HEK293 (cell line): ENCODE measurements around the gene ERO1B.

Experiments used
- CTCF ChIA-PET: fragments of 350-600 bp; formaldehyde crosslinking; extraction: SDS; loops from one replicate; lab custom pipeline; 2021; ENCODE audit warnings: antibody characterized with exemption; lab: Yijun Ruan, JAX
- POLR2A ChIA-PET: fragments of 300-600 bp; formaldehyde crosslinking; extraction: SDS; loops from one replicate; lab custom pipeline; 2020; ENCODE audit warnings: antibody characterized with exemption, inconsistent platforms; lab: Yijun Ruan, JAX
- H3K27ac ChIP-seq: fragments of 200-500 bp; sonication (Bioruptor generic); 2 replicates; pipeline ENCODE4 v1.5.1; 2014; ENCODE audit warnings: low read depth, low read length, control low read depth, inconsistent platforms; ENCODE audit errors: extremely low read depth
- H3K36me3 ChIP-seq, 2 experiments: fragments of 200-500 bp in 1 of 2; sonication (Bioruptor generic) in 1 of 2; 1 replicate in 1 of 2; 2 replicates in 1 of 2; pipeline ENCODE4 v1.5.1; 2014 to 2017; ENCODE audit warnings: inconsistent platforms in 2 of 2, low read length in 2 of 2; ENCODE audit not compliant: control insufficient read depth in 2 of 2, insufficient read depth in 1 of 2
- H3K4me1 ChIP-seq: fragments of 200-500 bp; sonication (Bioruptor generic); 2 replicates; pipeline ENCODE4 v1.5.1; 2014; ENCODE audit warnings: mild to moderate bottlenecking, low read length, inconsistent platforms; ENCODE audit not compliant: control insufficient read depth, insufficient read depth
- H3K4me3 ChIP-seq: 2 replicates; pipeline ENCODE4 v1.5.1; 2011; ENCODE audit warnings: low read depth, mild to moderate bottlenecking, control low read depth, low read length, moderate library complexity
- H3K9me3 ChIP-seq: fragments of 200-500 bp; sonication (Bioruptor generic); 2 replicates; pipeline ENCODE4 v1.5.1; 2014; ENCODE audit warnings: low read depth, low read length, inconsistent platforms; ENCODE audit not compliant: control insufficient read depth, insufficient read depth
- FEZF1 ChIP-seq: fragments of 450-650 bp; formaldehyde crosslinking; IDR thresholded peaks from 2 replicates; pipeline ENCODE4 v1.5.1; 2016; ENCODE audit warnings: missing biosample characterization, missing genetic modification characterization
- KLF10 ChIP-seq: fragments of 450-650 bp; IDR thresholded peaks from 2 replicates; pipeline ENCODE4 v1.5.1; 2018; ENCODE audit warnings: missing biosample characterization, mild to moderate bottlenecking, missing genetic modification characterization
- MZF1 ChIP-seq: fragments of 450-650 bp; formaldehyde crosslinking; IDR thresholded peaks from 2 replicates; pipeline ENCODE4 v1.5.1; 2017; ENCODE audit warnings: missing biosample characterization, missing genetic modification characterization, borderline replicate concordance
- OSR2 ChIP-seq: fragments of 450-650 bp; formaldehyde crosslinking; IDR thresholded peaks from 2 replicates; pipeline ENCODE4 v1.5.1; 2016; ENCODE audit warnings: missing biosample characterization, missing genetic modification characterization
- SCRT1 ChIP-seq: fragments of 450-650 bp; formaldehyde crosslinking; IDR thresholded peaks from 2 replicates; pipeline ENCODE4 v1.5.1; 2016; ENCODE audit warnings: missing biosample characterization, missing genetic modification characterization, borderline replicate concordance
- SP7 ChIP-seq: fragments of 450-650 bp; formaldehyde crosslinking; IDR thresholded peaks from 2 replicates; pipeline ENCODE4 v1.5.1; 2016; ENCODE audit warnings: missing biosample characterization, missing genetic modification characterization
- TRIM28 ChIP-seq: IDR thresholded peaks from 2 replicates; pipeline ENCODE4 v1.6.1; 2011; ENCODE audit warnings: low read length, control low read depth, borderline replicate concordance
- ZBTB17 ChIP-seq: fragments of 450-650 bp; formaldehyde crosslinking; IDR thresholded peaks from 2 replicates; pipeline ENCODE4 v1.5.1; 2016; ENCODE audit warnings: missing biosample characterization, missing genetic modification characterization
- ZBTB48 ChIP-seq: fragments of 450-650 bp; formaldehyde crosslinking; IDR thresholded peaks from 2 replicates; pipeline ENCODE4 v1.5.1; 2016; ENCODE audit warnings: missing biosample characterization, missing genetic modification characterization
- ZBTB8A ChIP-seq: fragments of 450-650 bp; formaldehyde crosslinking; IDR thresholded peaks from 2 replicates; pipeline ENCODE4 v1.5.1; 2016; ENCODE audit warnings: missing biosample characterization, missing genetic modification characterization
- ZNF114 ChIP-seq: fragments of 450-650 bp; formaldehyde crosslinking; IDR thresholded peaks from 2 replicates; pipeline ENCODE4 v1.5.0; 2017; ENCODE audit warnings: missing biosample characterization, missing genetic modification characterization
- ZNF16 ChIP-seq: fragments of 450-650 bp; formaldehyde crosslinking; IDR thresholded peaks from 2 replicates; pipeline ENCODE4 v1.5.1; 2016; ENCODE audit warnings: low read depth, missing biosample characterization, missing genetic modification characterization
- ZNF214 ChIP-seq: fragments of 450-650 bp; formaldehyde crosslinking; IDR thresholded peaks from 2 replicates; pipeline ENCODE4 v1.5.1; 2017; ENCODE audit warnings: missing biosample characterization, mild to moderate bottlenecking, missing genetic modification characterization, borderline replicate concordance
- ZNF350 ChIP-seq: fragments of 450-650 bp; formaldehyde crosslinking; IDR thresholded peaks from 2 replicates; pipeline ENCODE4 v1.5.0; 2017; ENCODE audit warnings: missing biosample characterization, mild to moderate bottlenecking, missing genetic modification characterization
- ZNF510 ChIP-seq: fragments of 450-650 bp; formaldehyde crosslinking; IDR thresholded peaks from 2 replicates; pipeline ENCODE4 v1.5.1; 2018; ENCODE audit warnings: mild to moderate bottlenecking, missing genetic modification characterization, missing biosample characterization; ENCODE audit not compliant: insufficient replicate concordance
- ZNF521 ChIP-seq: fragments of 450-650 bp; formaldehyde crosslinking; IDR thresholded peaks from 2 replicates; pipeline ENCODE4 v1.5.1; 2017; ENCODE audit warnings: missing biosample characterization, mild to moderate bottlenecking, missing genetic modification characterization
- ZNF555 ChIP-seq: fragments of 450-650 bp; formaldehyde crosslinking; conservative IDR thresholded peaks from 2 replicates; pipeline ENCODE4 v1.5.1; 2017; ENCODE audit warnings: missing biosample characterization, mild to moderate bottlenecking, missing genetic modification characterization, inconsistent platforms
- ZNF560 ChIP-seq: fragments of 450-650 bp; formaldehyde crosslinking; IDR thresholded peaks from 2 replicates; pipeline ENCODE4 v1.5.1; 2017; ENCODE audit warnings: missing biosample characterization, missing genetic modification characterization, borderline replicate concordance
- ZNF670 ChIP-seq: fragments of 450-650 bp; formaldehyde crosslinking; IDR thresholded peaks from 2 replicates; pipeline ENCODE4 v1.5.1; 2016; ENCODE audit warnings: missing biosample characterization, missing genetic modification characterization, low read depth
- ZNF692 ChIP-seq: fragments of 450-650 bp; formaldehyde crosslinking; IDR thresholded peaks from 2 replicates; pipeline ENCODE4 v1.5.1; 2016; ENCODE audit warnings: missing biosample characterization, missing genetic modification characterization
- ZNF701 ChIP-seq: fragments of 450-650 bp; formaldehyde crosslinking; IDR thresholded peaks from 2 replicates; pipeline ENCODE4 v1.5.1; 2016; ENCODE audit warnings: missing biosample characterization, missing genetic modification characterization
- ZNF837 ChIP-seq: fragments of 450-650 bp; formaldehyde crosslinking; IDR thresholded peaks from 2 replicates; pipeline ENCODE4 v1.5.1; 2016; ENCODE audit warnings: missing biosample characterization, missing genetic modification characterization
- ZNF843 ChIP-seq: fragments of 450-650 bp; formaldehyde crosslinking; IDR thresholded peaks from 2 replicates; pipeline ENCODE4 v1.5.1; 2016; ENCODE audit warnings: missing biosample characterization, missing genetic modification characterization
- ZSCAN23 ChIP-seq: fragments of 450-650 bp; formaldehyde crosslinking; IDR thresholded peaks from 2 replicates; pipeline ENCODE4 v1.5.1; 2016; ENCODE audit warnings: missing biosample characterization, missing genetic modification characterization
- ZSCAN30 ChIP-seq: fragments of 450-650 bp; IDR thresholded peaks from 2 replicates; pipeline ENCODE4 v1.5.1; 2018; ENCODE audit warnings: missing biosample characterization, mild to moderate bottlenecking, missing genetic modification characterization, moderate library complexity
- ZXDB ChIP-seq: fragments of 450-650 bp; formaldehyde crosslinking; IDR thresholded peaks from 2 replicates; pipeline ENCODE4 v1.5.1; 2016; ENCODE audit warnings: missing biosample characterization, missing genetic modification characterization
- TF ChIP-seq, protein P1 (sequence below): fragments of 450-650 bp; formaldehyde crosslinking; IDR thresholded peaks from 2 replicates; pipeline ENCODE4 v1.5.1; 2017; ENCODE audit warnings: missing biosample characterization, missing genetic modification characterization
- TF ChIP-seq, protein P2 (sequence below): fragments of 450-650 bp; formaldehyde crosslinking; IDR thresholded peaks from 2 replicates; pipeline ENCODE4 v1.5.1; 2017; ENCODE audit warnings: missing biosample characterization, missing genetic modification characterization
- TF ChIP-seq, protein P3 (sequence below): fragments of 450-650 bp; formaldehyde crosslinking; IDR thresholded peaks from 2 replicates; pipeline ENCODE4 v1.5.1; 2016; ENCODE audit warnings: missing biosample characterization, missing genetic modification characterization
- TF ChIP-seq, protein P4 (sequence below): sonication (generic); formaldehyde crosslinking; IDR thresholded peaks from 2 replicates; pipeline ENCODE4 v1.8.1; 2022; ENCODE audit warnings: mild to moderate bottlenecking, moderate library complexity, missing genetic modification reagents

Gene ERO1B

GRCh38 chr1:236307435-236307834 lies 25.7 kb upstream of the ERO1B start (continued):
- TF ChIP-seq OSR2 (peak; percentile 8; the same call in 1 of the 2 replicates), ZNF350 (no peak), ZNF510 (no peak), FEZF1 (tag by site-specific recombination) (peak; percentile 75), ZBTB8A (tag by site-specific recombination) (peak; percentile 58; the same call in 1 of the 2 replicates)
- TF ChIP-seq, protein P1, sequence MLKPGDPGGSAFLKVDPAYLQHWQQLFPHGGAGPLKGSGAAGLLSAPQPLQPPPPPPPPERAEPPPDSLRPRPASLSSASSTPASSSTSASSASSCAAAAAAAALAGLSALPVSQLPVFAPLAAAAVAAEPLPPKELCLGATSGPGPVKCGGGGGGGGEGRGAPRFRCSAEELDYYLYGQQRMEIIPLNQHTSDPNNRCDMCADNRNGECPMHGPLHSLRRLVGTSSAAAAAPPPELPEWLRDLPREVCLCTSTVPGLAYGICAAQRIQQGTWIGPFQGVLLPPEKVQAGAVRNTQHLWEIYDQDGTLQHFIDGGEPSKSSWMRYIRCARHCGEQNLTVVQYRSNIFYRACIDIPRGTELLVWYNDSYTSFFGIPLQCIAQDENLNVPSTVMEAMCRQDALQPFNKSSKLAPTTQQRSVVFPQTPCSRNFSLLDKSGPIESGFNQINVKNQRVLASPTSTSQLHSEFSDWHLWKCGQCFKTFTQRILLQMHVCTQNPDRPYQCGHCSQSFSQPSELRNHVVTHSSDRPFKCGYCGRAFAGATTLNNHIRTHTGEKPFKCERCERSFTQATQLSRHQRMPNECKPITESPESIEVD (tag by site-specific recombination), result peak; percentile 78

DNA sequence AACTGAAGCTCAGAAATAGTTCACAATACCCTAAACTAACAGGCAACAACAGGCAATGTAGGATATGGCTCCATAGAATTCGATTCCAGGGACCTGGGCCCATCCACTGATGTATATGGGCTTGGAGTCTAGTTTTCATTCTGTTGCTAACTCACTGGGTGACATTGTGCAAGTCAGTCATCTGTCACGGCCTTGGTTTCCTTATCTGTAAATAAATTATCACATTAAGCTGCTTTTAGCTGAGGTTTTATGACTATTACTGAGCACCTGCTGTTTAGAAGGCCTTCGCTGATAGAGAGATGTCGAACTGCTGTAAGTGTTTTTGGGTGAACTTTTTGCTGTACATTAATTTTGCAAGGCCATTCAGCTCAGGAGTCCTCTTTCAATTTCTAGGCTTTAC lies 22.9 kb upstream of the ERO1B start:
- no peaks in the 10 kb centered on the region for H3K36me3 ChIP-seq
- CTCF ChIA-PET, result interaction anchor here (0.9 to 1.0 kb wide), 2 partner anchors 11 to 13 kb away, joined by 3 to 6 read pairs; no protein-coding TSS in a partner anchor
- POLR2A ChIA-PET, result interaction anchor here (0.9 kb wide), 1 partner anchor 219 kb away, joined by 3 read pairs; the partner anchor contains the start of gene LGALS8
- TF ChIP-seq FEZF1 (tag by site-specific recombination) (no peak; the same call in none of the 2 replicates), SP7 (tag by site-specific recombination) (no peak), ZNF114 (tag by site-specific recombination) (no peak), TRIM28 (0 out of 2 replicates have a peak, but pooled peaks have one; percentile 44), ZBTB17 (tag by site-specific recombination) (no peak; the same call in 1 of the 2 replicates), KLF10 (no peak), ZNF214 (tag by site-specific recombination) (no peak), ZSCAN30 (tag by site-specific recombination) (0 out of 2 replicates have a peak, but pooled peaks have one; percentile 26), SCRT1 (tag by site-specific recombination) (0 out of 2 replicates have a peak, but pooled peaks have one; percentile 14), OSR2 (peak; percentile 49; the same call in 1 of the 2 replicates), ZNF837 (no peak), ZBTB8A (tag by site-specific recombination) (no peak), ZXDB (tag by site-specific recombination) (no peak), ZNF670 (tag by site-specific recombination) (no peak), ZNF692 (tag by site-specific recombination) (no peak), ZNF521 (tag by site-specific recombination) (no peak), ZSCAN23 (tag by site-specific recombination) (no peak), ZNF560 (no peak), MZF1 (tag by site-specific recombination) (no peak), ZNF555 (tag by site-specific recombination) (no peak), ZBTB48 (tag by site-specific recombination) (no peak), ZNF843 (tag by site-specific recombination) (peak; percentile 49; the same call in 1 of the 2 replicates), ZNF701 (tag by site-specific recombination) (no peak), ZNF16 (tag by site-specific recombination) (no peak)
- TF ChIP-seq, protein P2, sequence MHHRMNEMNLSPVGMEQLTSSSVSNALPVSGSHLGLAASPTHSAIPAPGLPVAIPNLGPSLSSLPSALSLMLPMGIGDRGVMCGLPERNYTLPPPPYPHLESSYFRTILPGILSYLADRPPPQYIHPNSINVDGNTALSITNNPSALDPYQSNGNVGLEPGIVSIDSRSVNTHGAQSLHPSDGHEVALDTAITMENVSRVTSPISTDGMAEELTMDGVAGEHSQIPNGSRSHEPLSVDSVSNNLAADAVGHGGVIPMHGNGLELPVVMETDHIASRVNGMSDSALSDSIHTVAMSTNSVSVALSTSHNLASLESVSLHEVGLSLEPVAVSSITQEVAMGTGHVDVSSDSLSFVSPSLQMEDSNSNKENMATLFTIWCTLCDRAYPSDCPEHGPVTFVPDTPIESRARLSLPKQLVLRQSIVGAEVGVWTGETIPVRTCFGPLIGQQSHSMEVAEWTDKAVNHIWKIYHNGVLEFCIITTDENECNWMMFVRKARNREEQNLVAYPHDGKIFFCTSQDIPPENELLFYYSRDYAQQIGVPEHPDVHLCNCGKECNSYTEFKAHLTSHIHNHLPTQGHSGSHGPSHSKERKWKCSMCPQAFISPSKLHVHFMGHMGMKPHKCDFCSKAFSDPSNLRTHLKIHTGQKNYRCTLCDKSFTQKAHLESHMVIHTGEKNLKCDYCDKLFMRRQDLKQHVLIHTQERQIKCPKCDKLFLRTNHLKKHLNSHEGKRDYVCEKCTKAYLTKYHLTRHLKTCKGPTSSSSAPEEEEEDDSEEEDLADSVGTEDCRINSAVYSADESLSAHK (tag by site-specific recombination), result no peak
- TF ChIP-seq, protein P3, sequence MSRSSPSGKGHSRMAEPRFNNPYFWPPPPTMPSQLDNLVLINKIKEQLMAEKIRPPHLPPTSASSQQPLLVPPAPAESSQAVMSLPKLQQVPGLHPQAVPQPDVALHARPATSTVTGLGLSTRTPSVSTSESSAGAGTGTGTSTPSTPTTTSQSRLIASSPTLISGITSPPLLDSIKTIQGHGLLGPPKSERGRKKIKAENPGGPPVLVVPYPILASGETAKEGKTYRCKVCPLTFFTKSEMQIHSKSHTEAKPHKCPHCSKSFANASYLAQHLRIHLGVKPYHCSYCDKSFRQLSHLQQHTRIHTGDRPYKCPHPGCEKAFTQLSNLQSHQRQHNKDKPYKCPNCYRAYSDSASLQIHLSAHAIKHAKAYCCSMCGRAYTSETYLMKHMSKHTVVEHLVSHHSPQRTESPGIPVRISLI, result no peak
- TF ChIP-seq, protein P4, sequence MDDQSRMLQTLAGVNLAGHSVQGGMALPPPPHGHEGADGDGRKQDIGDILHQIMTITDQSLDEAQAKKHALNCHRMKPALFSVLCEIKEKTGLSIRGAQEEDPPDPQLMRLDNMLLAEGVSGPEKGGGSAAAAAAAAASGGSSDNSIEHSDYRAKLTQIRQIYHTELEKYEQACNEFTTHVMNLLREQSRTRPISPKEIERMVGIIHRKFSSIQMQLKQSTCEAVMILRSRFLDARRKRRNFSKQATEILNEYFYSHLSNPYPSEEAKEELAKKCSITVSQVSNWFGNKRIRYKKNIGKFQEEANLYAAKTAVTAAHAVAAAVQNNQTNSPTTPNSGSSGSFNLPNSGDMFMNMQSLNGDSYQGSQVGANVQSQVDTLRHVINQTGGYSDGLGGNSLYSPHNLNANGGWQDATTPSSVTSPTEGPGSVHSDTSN, result no peak

More for the DNA sequence above, 22.9 kb upstream of the ERO1B start:
- peaks cover 6% of the 10 kb centered on the region for H3K4me1 ChIP-seq
- no peaks in the 10 kb centered on the region for H3K9me3 ChIP-seq
- no peak overlapping the region for H3K4me3 ChIP-seq
- no peak overlapping the region for H3K27ac ChIP-seq
